Kidney (tissue), 14 donors: ENCODE measurements around the gene RESP18. TPM values are rescaled to one million over a fixed set of nuclear protein-coding genes. Genes with fewer than 3 reads are reported as not detected.

Source experiments
- DNase-seq, 5 donors: peaks; one replicate each; pipeline ENCODE4 v3.0.0-alpha.2; 2013 to 2020
- FAIRE-seq: peaks from 2 replicates; lab custom pipeline; 2012; peaks lifted over from hg19 to GRCh38; lab: Jason Lieb, UNC
- H3K27ac ChIP-seq, 2 donors: one replicate each; pipeline ENCODE4 v1.7.0; 2013; ENCODE audit warnings: low read depth in 2 of 2, low read length in 2 of 2, inconsistent platforms in 1 of 2
- H3K27me3 ChIP-seq: one replicate; pipeline ENCODE4 v1.7.1; 2013; ENCODE audit warnings: low read length, inconsistent platforms; ENCODE audit not compliant: control insufficient read depth, insufficient read depth
- H3K36me3 ChIP-seq, 3 donors: one replicate each; pipeline versions ENCODE4 v1.7.0 to v1.7.1; 2013; ENCODE audit warnings: low read length in 3 of 3, control low read depth in 1 of 3, inconsistent platforms in 1 of 3; ENCODE audit not compliant: insufficient read depth in 3 of 3, control insufficient read depth in 2 of 3
- H3K4me1 ChIP-seq, 3 donors: one replicate each; pipeline versions ENCODE4 v1.7.0 to v1.7.1; 2013; ENCODE audit warnings: low read length in 3 of 3, inconsistent platforms in 1 of 3, low read depth in 1 of 3; ENCODE audit not compliant: control insufficient read depth in 2 of 3, insufficient read depth in 2 of 3
- H3K4me3 ChIP-seq, 3 donors: one replicate each; pipeline versions ENCODE4 v1.7.0 to v1.8.1; 2013; ENCODE audit warnings: low read length in 3 of 3, control low read depth in 1 of 3, inconsistent platforms in 1 of 3
- H3K9ac ChIP-seq, 3 donors: one replicate each; pipeline versions ENCODE4 v1.7.0 to v1.7.1; 2013; ENCODE audit warnings: low read length in 3 of 3, control low read depth in 1 of 3, inconsistent platforms in 1 of 3
- H3K9me3 ChIP-seq, 3 donors: one replicate each; pipeline versions ENCODE4 v1.7.0 to v1.7.1; 2013; ENCODE audit warnings: low read length in 3 of 3, control low read depth in 1 of 3, inconsistent platforms in 1 of 3; ENCODE audit not compliant: control insufficient read depth in 2 of 3, insufficient read depth in 1 of 3
- intact Hi-C: fragments of 100-400 bp; cut with DNase I; formaldehyde crosslinking; loops from one replicate; pipeline ENCODE4 v1.11.1; 2022
- microRNA-seq: library from miRNA; unstranded; fragments of <30 nt; microRNA quantifications from one replicate; pipeline ENCODE4 v1.2.0, GENCODE V29; 2020
- polyA plus RNA-seq: library from polyadenylated mRNA; stranded (reverse); fragments of 350-450 nt; fragmentation: Illumina TruSeq; extraction: RNeasy Lipid Tissue Mini Kit (QIAGEN cat#74804); gene quantifications from one replicate; pipeline ENCODE4 v1.2.3, GENCODE V29; 2014; ENCODE audit warnings: low read depth, low replicate concordance; ENCODE audit not compliant: insufficient read depth
- total RNA-seq: library from RNA; stranded (reverse); fragmentation: NEBNext Ultra II Directional; extraction: Animal tissue kit (Norgen Biotek cat#: 25700); gene quantifications from one replicate; pipeline ENCODE4 v1.2.1, GENCODE V29; 2021
- TF ChIP-seq, protein P1 (sequence below): IDR thresholded peaks from 3 replicates; pipeline ENCODE4 v1.5.1; 2012; ENCODE audit warnings: mild to moderate bottlenecking, moderate library complexity, borderline replicate concordance; ENCODE audit not compliant: insufficient read depth; ENCODE audit errors: extremely low read depth
- donor health status: control.
- donor health status: control.
- donor health status: control.
- donor health status: control.
- donor health status: control.
- donor health status: DM: yes; HTN: yes; CAD: no.
- donor health status: Normal renal cell carcinoma (clear cell type).

The RESP18 gene
- total and polyA plus RNA-seq, 2 donors from 2014 or later = not detected

DNA sequence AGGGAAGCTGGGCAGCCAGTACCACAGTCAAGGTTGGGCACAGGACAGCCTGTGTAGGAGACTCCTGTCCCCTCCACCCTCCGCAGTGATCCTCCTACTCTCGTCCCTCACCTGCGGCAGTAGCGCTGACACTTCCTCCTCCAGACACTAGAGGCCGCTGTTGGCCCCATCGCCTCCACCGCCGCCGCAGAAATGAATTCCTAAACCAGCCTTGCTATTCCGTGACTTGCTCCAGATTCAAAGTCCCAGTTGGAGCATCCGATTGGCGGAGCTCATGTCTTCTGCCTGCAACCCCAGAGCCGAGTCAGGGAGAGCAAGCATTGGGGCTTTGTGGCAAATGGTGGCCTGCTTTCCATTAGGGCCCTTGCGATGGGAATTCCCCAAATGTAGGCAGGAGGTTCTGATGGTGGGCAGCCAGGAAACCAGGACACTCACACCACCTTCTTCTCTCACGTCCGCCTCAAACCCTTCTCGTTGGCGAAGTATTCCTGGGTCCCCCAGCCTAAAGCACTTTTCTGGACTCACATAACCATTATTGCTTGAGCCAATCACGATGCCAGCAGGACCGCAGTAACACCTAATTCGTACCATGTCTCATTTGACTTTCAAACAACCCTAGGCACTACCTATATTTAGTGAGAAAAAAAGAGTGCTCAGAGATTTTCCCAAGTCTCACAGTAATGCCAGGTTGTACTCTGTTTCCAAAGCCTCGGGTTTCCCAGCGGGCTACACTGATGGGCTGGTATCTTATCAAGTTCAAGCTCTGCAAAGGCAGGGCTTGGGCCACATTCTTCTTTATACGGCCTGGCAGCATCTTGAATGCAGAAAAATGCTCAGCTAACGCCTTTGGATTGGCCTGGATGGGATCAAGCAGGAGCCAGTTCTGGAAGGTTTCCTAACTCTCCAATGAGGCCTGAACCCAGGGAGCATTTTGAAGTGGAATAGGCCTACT is 54.6 kb downstream of the RESP18 start:
- FAIRE-seq (no peak), DNase-seq (peak; percentile 85 to 91 (median 87))
- TF ChIP-seq, protein P1, sequence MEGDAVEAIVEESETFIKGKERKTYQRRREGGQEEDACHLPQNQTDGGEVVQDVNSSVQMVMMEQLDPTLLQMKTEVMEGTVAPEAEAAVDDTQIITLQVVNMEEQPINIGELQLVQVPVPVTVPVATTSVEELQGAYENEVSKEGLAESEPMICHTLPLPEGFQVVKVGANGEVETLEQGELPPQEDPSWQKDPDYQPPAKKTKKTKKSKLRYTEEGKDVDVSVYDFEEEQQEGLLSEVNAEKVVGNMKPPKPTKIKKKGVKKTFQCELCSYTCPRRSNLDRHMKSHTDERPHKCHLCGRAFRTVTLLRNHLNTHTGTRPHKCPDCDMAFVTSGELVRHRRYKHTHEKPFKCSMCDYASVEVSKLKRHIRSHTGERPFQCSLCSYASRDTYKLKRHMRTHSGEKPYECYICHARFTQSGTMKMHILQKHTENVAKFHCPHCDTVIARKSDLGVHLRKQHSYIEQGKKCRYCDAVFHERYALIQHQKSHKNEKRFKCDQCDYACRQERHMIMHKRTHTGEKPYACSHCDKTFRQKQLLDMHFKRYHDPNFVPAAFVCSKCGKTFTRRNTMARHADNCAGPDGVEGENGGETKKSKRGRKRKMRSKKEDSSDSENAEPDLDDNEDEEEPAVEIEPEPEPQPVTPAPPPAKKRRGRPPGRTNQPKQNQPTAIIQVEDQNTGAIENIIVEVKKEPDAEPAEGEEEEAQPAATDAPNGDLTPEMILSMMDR = peak; percentile 91
- intact Hi-C loops = no loop called here
- Histone ChIP-seq H3K36me3 (peaks cover 0 to 15% (median 8%) of the 10 kb centered on the region in 3 donors), H3K27me3 (no peaks in the 10 kb centered on the region), H3K4me3 (peak overlapping the region in 2 of 3 donors; percentile 58 to 92), H3K4me1 (peaks cover 8 to 21% (median 16%) of the 10 kb centered on the region in 3 donors), H3K27ac (peak overlapping the region; percentile 93 to 97), H3K9me3 (no peaks in the 10 kb centered on the region), H3K9ac (peak overlapping the region; percentile 43 to 85 (median 67))

Small RNAs within 50 kb of the gene (microRNA-seq; reads per million reads assigned to microRNA genes)
- not detected for gene MIR153-1

Other genes starting within 250 kb of the RESP18 start
- gene NHEJ1, start 171.9 kb downstream of the RESP18 start, total RNA-seq = 17.5 TPM
- gene NHEJ1, start 171.9 kb downstream of the RESP18 start, polyA plus RNA-seq = 17.7 TPM
- 2.8 TPM for gene SLC23A3, start 162.7 kb downstream of the RESP18 start, total RNA-seq
- 10.9 TPM for gene SLC23A3, start 162.7 kb downstream of the RESP18 start, polyA plus RNA-seq
- 97.5 TPM for gene CNPPD1, start 155.8 kb downstream of the RESP18 start, total RNA-seq
- gene CNPPD1, start 155.8 kb downstream of the RESP18 start, polyA plus RNA-seq = 131 TPM
- gene RETREG2, start 154.5 kb downstream of the RESP18 start, total RNA-seq = 106 TPM
- 112 TPM for gene RETREG2, start 154.5 kb downstream of the RESP18 start, polyA plus RNA-seq
- gene ZFAND2B, start 126.0 kb downstream of the RESP18 start, total RNA-seq = 44.8 TPM
- gene ZFAND2B, start 126.0 kb downstream of the RESP18 start, polyA plus RNA-seq = 72.6 TPM
- gene ABCB6, start 113.8 kb downstream of the RESP18 start, total RNA-seq = 17.8 TPM
- gene ABCB6, start 113.8 kb downstream of the RESP18 start, polyA plus RNA-seq = 53.6 TPM
- 41.5 TPM for gene ATG9A, start 103.1 kb downstream of the RESP18 start, total RNA-seq
- 24.0 TPM for gene ATG9A, start 103.1 kb downstream of the RESP18 start, polyA plus RNA-seq
- gene ANKZF1, start 102.9 kb downstream of the RESP18 start, total RNA-seq = 48.9 TPM
- gene ANKZF1, start 102.9 kb downstream of the RESP18 start, polyA plus RNA-seq = 26.6 TPM
- 20.6 TPM for gene GLB1L, start 87.3 kb downstream of the RESP18 start, total RNA-seq
- 19.7 TPM for gene GLB1L, start 87.3 kb downstream of the RESP18 start, polyA plus RNA-seq
- gene STK16, start 87.3 kb downstream of the RESP18 start, total RNA-seq = 29.9 TPM
- gene STK16, start 87.3 kb downstream of the RESP18 start, polyA plus RNA-seq = 53.8 TPM
- gene TUBA4B, start 79.5 kb downstream of the RESP18 start, total RNA-seq = 0.98 TPM
- gene TUBA4B, start 79.5 kb downstream of the RESP18 start, polyA plus RNA-seq = 15.4 TPM
- gene TUBA4A, start 78.8 kb downstream of the RESP18 start, total RNA-seq = 49.4 TPM
- gene TUBA4A, start 78.8 kb downstream of the RESP18 start, polyA plus RNA-seq = 156 TPM
- 94.3 TPM for gene DNAJB2, start 53.4 kb downstream of the RESP18 start, total RNA-seq
- gene DNAJB2, start 53.4 kb downstream of the RESP18 start, polyA plus RNA-seq = 128 TPM
- gene PTPRN, start 23.3 kb downstream of the RESP18 start, total RNA-seq = not detected
- gene PTPRN, start 23.3 kb downstream of the RESP18 start, polyA plus RNA-seq = not detected
- gene DNPEP, start 55.2 kb upstream of the RESP18 start, total RNA-seq = 53.3 TPM
- 71.0 TPM for gene DNPEP, start 55.2 kb upstream of the RESP18 start, polyA plus RNA-seq
- gene DES, start 85.6 kb upstream of the RESP18 start, total RNA-seq = 74.2 TPM
- 30.0 TPM for gene DES, start 85.6 kb upstream of the RESP18 start, polyA plus RNA-seq
- gene SPEG, start 102.1 kb upstream of the RESP18 start, total RNA-seq = 26.6 TPM
- gene SPEG, start 102.1 kb upstream of the RESP18 start, polyA plus RNA-seq = 13.1 TPM
- 33.9 TPM for gene GMPPA, start 166.1 kb upstream of the RESP18 start, total RNA-seq
- gene GMPPA, start 166.1 kb upstream of the RESP18 start, polyA plus RNA-seq = 53.1 TPM
- not detected for gene ASIC4, start 181.7 kb upstream of the RESP18 start, total RNA-seq
- not detected for gene ASIC4, start 181.7 kb upstream of the RESP18 start, polyA plus RNA-seq
- 59.5 TPM for gene CHPF, start 211.1 kb upstream of the RESP18 start, total RNA-seq
- gene CHPF, start 211.1 kb upstream of the RESP18 start, polyA plus RNA-seq = 57.3 TPM
- gene TMEM198, start 211.3 kb upstream of the RESP18 start, total RNA-seq = 4.5 TPM
- 4.2 TPM for gene TMEM198, start 211.3 kb upstream of the RESP18 start, polyA plus RNA-seq
- gene OBSL1, start 238.8 kb upstream of the RESP18 start, total RNA-seq = 123 TPM
- 89.5 TPM for gene OBSL1, start 238.8 kb upstream of the RESP18 start, polyA plus RNA-seq
- 1.2 TPM for gene INHA, start 239.6 kb upstream of the RESP18 start, total RNA-seq
- gene INHA, start 239.6 kb upstream of the RESP18 start, polyA plus RNA-seq = 2.5 TPM